A673 (cell line): Measurements from ENCODE around the gene SHOC2.

Experiments used
- CTCF ChIP-seq: fragments of 300-800, 200-600 bp; sonication (generic); conservative IDR thresholded peaks from 2 replicates; pipeline ENCODE4 v1.5.1; 2017; ENCODE audit warnings: low read depth, mild to moderate bottlenecking, antibody characterized with exemption, low read length, moderate library complexity, mixed read lengths
- EZH2 ChIP-seq: fragments of 200-600 bp; sonication (generic); IDR thresholded peaks from 2 replicates; pipeline ENCODE4 v1.6.1; 2017; ENCODE audit warnings: borderline replicate concordance, low read depth, mild to moderate bottlenecking, mixed read lengths, antibody characterized with exemption, low read length; ENCODE audit not compliant: poor library complexity, severe bottlenecking

GRCh38 chr10:110873951-110874350 is 45.5 kb upstream of the SHOC2 start:
- TF ChIP-seq CTCF (no peak), EZH2 (no peak)
